Mesenchymal stem cell (in vitro differentiated cells and primary cell): ENCODE data around the gene PRRC2A.

Experiments used
- DNase-seq: peaks from one replicate; pipeline ENCODE4 v3.0.0-alpha.2; 2013
- H2AFZ ChIP-seq: one replicate; pipeline ENCODE4 v1.6.1; 2013; ENCODE audit warnings: low read depth, mild to moderate bottlenecking, control low read depth, inconsistent platforms, low read length, moderate library complexity
- H2AK5ac ChIP-seq: 2 replicates; pipeline ENCODE4 v1.6.1; 2013; ENCODE audit warnings: low read length, moderate library complexity, mild to moderate bottlenecking, inconsistent platforms; ENCODE audit not compliant: severe bottlenecking
- H2BK120ac ChIP-seq: one replicate; pipeline ENCODE4 v1.6.1; 2013; ENCODE audit warnings: low read depth, mild to moderate bottlenecking, inconsistent platforms, low read length, moderate library complexity
- H2BK12ac ChIP-seq, 2 experiments: one replicate each; pipeline ENCODE4 v1.6.1; 2013; ENCODE audit warnings: inconsistent platforms in 2 of 2, low read length in 2 of 2, mild to moderate bottlenecking in 2 of 2, moderate library complexity in 2 of 2, control low read depth in 1 of 2
- H2BK15ac ChIP-seq: one replicate; pipeline ENCODE4 v1.6.1; 2013; ENCODE audit warnings: mild to moderate bottlenecking, low read depth, inconsistent platforms; ENCODE audit not compliant: poor library complexity, severe bottlenecking
- H2BK5ac ChIP-seq: 2 replicates; pipeline ENCODE4 v1.6.1; 2013; ENCODE audit warnings: low read depth, mild to moderate bottlenecking, low read length, control low read depth, inconsistent platforms; ENCODE audit not compliant: poor library complexity, severe bottlenecking
- H3K14ac ChIP-seq, 2 experiments: one replicate each; pipeline ENCODE4 v1.6.1; 2013; ENCODE audit warnings: inconsistent platforms in 2 of 2, low read length in 2 of 2, control low read depth in 1 of 2, mild to moderate bottlenecking in 1 of 2, moderate library complexity in 1 of 2
- H3K18ac ChIP-seq, 2 experiments: one replicate each; pipeline ENCODE4 v1.6.1; 2013; ENCODE audit warnings: inconsistent platforms in 2 of 2, low read length in 2 of 2, control low read depth in 1 of 2, low read depth in 1 of 2, mild to moderate bottlenecking in 1 of 2
- H3K23ac ChIP-seq, 2 experiments: one replicate each; pipeline ENCODE4 v1.6.1; 2013; ENCODE audit warnings: inconsistent platforms in 2 of 2, low read length in 2 of 2, mild to moderate bottlenecking in 2 of 2, moderate library complexity in 2 of 2, control low read depth in 1 of 2
- H3K27ac ChIP-seq: 2 replicates; pipeline ENCODE4 v1.5.1; 2013; ENCODE audit warnings: mild to moderate bottlenecking, moderate library complexity, low read length, control low read depth, inconsistent platforms; ENCODE audit not compliant: poor library complexity, severe bottlenecking
- H3K27me3 ChIP-seq, 2 experiments: 2 replicates each; pipeline versions ENCODE4 v1.6.1 to v1.7.0; 2013; ENCODE audit warnings: low read length in 2 of 2, mild to moderate bottlenecking in 2 of 2, moderate library complexity in 2 of 2, control low read depth in 1 of 2, inconsistent platforms in 1 of 2; ENCODE audit not compliant: control insufficient read depth in 1 of 2, insufficient read depth in 1 of 2
- H3K36me3 ChIP-seq, 2 experiments: 2 replicates each; pipeline versions ENCODE4 v1.6.1 to v1.7.0; 2013; ENCODE audit warnings: low read length in 2 of 2, control low read depth in 1 of 2, inconsistent platforms in 1 of 2, low read depth in 1 of 2, mild to moderate bottlenecking in 1 of 2; ENCODE audit not compliant: insufficient read depth in 2 of 2, control insufficient read depth in 1 of 2
- H3K4ac ChIP-seq, 2 experiments: one replicate each; pipeline ENCODE4 v1.6.1; 2013; ENCODE audit warnings: inconsistent platforms in 2 of 2, low read length in 2 of 2, mild to moderate bottlenecking in 2 of 2, moderate library complexity in 2 of 2, control low read depth in 1 of 2, low read depth in 1 of 2
- H3K4me1 ChIP-seq: 2 replicates; pipeline ENCODE4 v1.6.1; 2013; ENCODE audit warnings: low read depth, low read length, control low read depth; ENCODE audit not compliant: control insufficient read depth, insufficient read depth
- H3K4me2 ChIP-seq: 2 replicates; pipeline ENCODE4 v1.6.1; 2013; ENCODE audit warnings: low read length, mild to moderate bottlenecking, inconsistent platforms; ENCODE audit not compliant: poor library complexity, severe bottlenecking
- H3K4me3 ChIP-seq, 2 experiments: 2 replicates each; pipeline versions ENCODE4 v1.5.1 to v1.7.0; 2013; ENCODE audit warnings: low read length in 2 of 2, mild to moderate bottlenecking in 2 of 2, control low read depth in 1 of 2, low read depth in 1 of 2; ENCODE audit not compliant: insufficient read depth in 1 of 2
- H3K79me1 ChIP-seq: replicated peaks from 2 replicates; pipeline ENCODE4 v1.6.1; 2013; ENCODE audit warnings: mild to moderate bottlenecking, control low read depth, low read length, inconsistent platforms; ENCODE audit not compliant: poor library complexity, severe bottlenecking
- H3K9ac ChIP-seq: 2 replicates; pipeline ENCODE4 v1.7.0; 2013; ENCODE audit warnings: mild to moderate bottlenecking, low read length, moderate library complexity
- H3K9me3 ChIP-seq: 2 replicates; pipeline ENCODE4 v1.7.0; 2013; ENCODE audit warnings: mild to moderate bottlenecking, low read length; ENCODE audit not compliant: control insufficient read depth
- H4K8ac ChIP-seq: one replicate; pipeline ENCODE4 v1.6.1; 2013; ENCODE audit warnings: inconsistent platforms, mild to moderate bottlenecking, low read length, moderate library complexity
- H4K91ac ChIP-seq: one replicate; pipeline ENCODE4 v1.6.1; 2013; ENCODE audit warnings: mild to moderate bottlenecking, low read length, inconsistent platforms
- WGBS: methylation state at CpG from one replicate; pipeline ENCODE4 v1.1.7; 2013; ENCODE audit warnings: mixed read lengths; 5-methylcytosine and 5-hydroxymethylcytosine counted together

PRRC2A gene

DNA sequence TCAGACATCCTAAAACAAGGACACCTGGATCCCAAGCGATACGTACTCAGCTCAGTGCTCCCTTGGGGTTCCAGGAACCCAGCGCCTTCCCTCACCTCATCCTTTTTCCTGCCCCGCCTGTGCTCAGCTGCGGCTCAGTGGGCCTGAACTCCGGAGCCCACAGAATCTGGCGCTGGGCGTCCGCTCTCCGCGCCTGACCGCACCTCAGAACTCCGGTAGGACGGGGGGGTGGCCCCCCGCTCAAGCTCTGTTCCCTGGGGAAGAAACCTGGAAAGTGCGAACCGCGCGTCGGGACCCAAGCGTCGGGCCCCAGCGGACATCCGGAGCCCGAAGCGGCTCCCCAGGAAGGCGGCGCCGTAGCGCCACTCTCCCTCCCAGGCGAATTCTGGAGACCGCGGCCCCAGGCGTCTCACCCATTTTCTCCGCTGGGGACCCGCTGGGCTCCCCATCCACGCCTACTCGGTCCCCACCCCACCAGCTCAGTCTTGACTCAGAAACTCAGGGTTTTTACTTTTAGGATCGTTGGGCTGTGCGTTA, 60.7 kb downstream of the PRRC2A start:
- Histone ChIP-seq H3K4me1 (peaks cover 12% of the 10 kb centered on the region), H2BK12ac (peak overlapping the region in 1 of 2 experiments; percentile 38), H2AFZ (peak overlapping the region; percentile 66), H3K4ac (peak overlapping the region in 1 of 2 experiments; percentile 6), H3K4me3 (peak overlapping the region; percentile 48 to 75), H3K14ac (peak overlapping the region in 1 of 2 experiments; percentile 6), H3K36me3 (peaks cover 15 to 18% of the 10 kb centered on the region in 2 experiments), H3K27me3 (no peaks in the 10 kb centered on the region), H2AK5ac (no peak overlapping the region), H3K9me3 (no peaks in the 10 kb centered on the region), H3K79me1 (no peaks in the 10 kb centered on the region), H3K9ac (peak overlapping the region; percentile 81), H2BK15ac (peak overlapping the region; percentile 55), H2BK5ac (no peak overlapping the region), H4K91ac (no peak overlapping the region), H3K18ac (peak overlapping the region; percentile 50 to 70), H3K4me2 (peak overlapping the region; percentile 71), H4K8ac (peak overlapping the region; percentile 78), H2BK120ac (peak overlapping the region; percentile 12), H3K27ac (peak overlapping the region; percentile 53), H3K23ac (no peak overlapping the region)
- WGBS = 3% methylated on average over 38 of the region's 40 CpGs
- peak; percentile 58 for DNase-seq

DNA sequence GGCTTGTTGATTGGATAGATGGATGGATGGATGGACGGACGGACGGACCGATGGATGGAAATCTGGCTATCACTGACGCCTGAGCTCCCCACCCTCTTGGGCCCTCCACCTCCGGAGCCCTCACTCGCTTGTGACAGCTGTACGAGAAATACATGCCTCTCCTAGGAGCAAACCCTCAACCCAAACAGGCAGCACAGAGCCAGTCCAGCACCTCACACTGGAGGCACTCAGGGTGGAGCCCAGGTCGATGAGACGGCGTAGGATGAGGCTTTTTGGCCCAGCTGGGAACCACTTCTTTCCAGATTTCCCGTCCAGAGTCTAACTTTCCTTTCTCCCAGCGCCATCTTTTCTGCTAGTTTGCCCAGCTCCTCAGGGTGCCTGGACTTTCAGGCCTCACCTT, 63.1 kb downstream of the PRRC2A start:
- H3K27ac ChIP-seq = no peak overlapping the region
- H3K36me3 ChIP-seq = peaks cover 39 to 40% of the 10 kb centered on the region in 2 experiments
- no peaks in the 10 kb centered on the region for H3K79me1 ChIP-seq
- H4K8ac ChIP-seq = no peak overlapping the region
- H3K9ac ChIP-seq = no peak overlapping the region
- no peak overlapping the region for H2BK120ac ChIP-seq
- H3K4ac ChIP-seq = no peak overlapping the region
- no peak overlapping the region for H3K23ac ChIP-seq
- H3K4me3 ChIP-seq = no peak overlapping the region
- no peak overlapping the region for H2AFZ ChIP-seq
- DNase-seq = no peak
- no peaks in the 10 kb centered on the region for H3K27me3 ChIP-seq
- H2AK5ac ChIP-seq = no peak overlapping the region
- H3K18ac ChIP-seq = no peak overlapping the region
- no peak overlapping the region for H2BK12ac ChIP-seq
- H3K14ac ChIP-seq = no peak overlapping the region
- no peaks in the 10 kb centered on the region for H3K9me3 ChIP-seq
- H2BK5ac ChIP-seq = no peak overlapping the region
- H4K91ac ChIP-seq = no peak overlapping the region
- no peak overlapping the region for H3K4me2 ChIP-seq
- peaks cover 12% of the 10 kb centered on the region for H3K4me1 ChIP-seq
- no peak overlapping the region for H2BK15ac ChIP-seq
- 89% methylated on average over 13 of the region's 13 CpGs for WGBS

DNA sequence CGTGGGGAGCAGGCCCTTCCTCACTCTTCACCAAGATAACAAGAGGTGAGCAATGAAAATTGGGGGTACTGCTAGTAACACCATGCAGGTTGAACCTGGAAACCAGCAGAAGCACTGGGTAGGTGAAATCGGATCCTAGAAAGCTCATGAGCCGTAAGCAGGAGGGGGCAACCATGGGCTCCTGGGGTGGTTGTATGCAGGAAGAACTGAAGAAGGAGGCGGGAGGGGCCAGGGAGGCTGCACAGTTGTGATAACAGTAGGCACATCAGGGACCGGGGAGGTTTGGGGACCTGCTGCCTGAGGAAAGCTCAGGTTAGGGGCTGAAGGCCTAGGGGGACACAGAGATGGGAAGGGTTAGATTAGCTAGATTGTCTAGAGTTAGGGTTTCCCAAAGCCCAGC, 66.0 kb downstream of the PRRC2A start:
- Histone ChIP-seq H4K8ac (no peak overlapping the region), H3K27me3 (no peaks in the 10 kb centered on the region)

DNA sequence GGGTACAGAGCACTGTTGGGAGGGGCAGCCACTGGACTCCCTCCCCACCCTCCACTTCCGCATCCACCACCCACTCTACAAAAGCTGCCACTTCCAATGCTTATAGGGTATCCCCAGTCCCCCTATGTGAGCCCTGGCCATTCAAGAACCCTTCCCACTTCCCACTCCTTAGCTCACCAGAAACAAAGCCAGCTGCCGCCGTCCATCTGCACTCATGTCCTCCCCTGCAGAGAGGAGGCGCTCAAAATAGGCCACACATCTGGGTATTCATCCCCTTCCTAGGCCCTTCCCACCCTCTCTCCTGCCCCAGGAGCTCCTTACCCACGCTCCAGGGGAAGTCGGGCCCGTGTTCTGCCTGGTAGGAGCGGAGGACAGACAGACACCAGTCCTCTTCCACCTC, 66.8 kb downstream of the PRRC2A start:
- Histone ChIP-seq H3K4me3 (no peak overlapping the region), H3K23ac (no peak overlapping the region), H3K4me2 (no peak overlapping the region), H3K9me3 (no peaks in the 10 kb centered on the region), H3K27me3 (no peaks in the 10 kb centered on the region), H4K8ac (no peak overlapping the region), H2AK5ac (no peak overlapping the region), H2BK5ac (no peak overlapping the region), H3K4me1 (peaks cover 2% of the 10 kb centered on the region), H3K79me1 (peaks cover 3% of the 10 kb centered on the region), H2BK12ac (no peak overlapping the region), H3K4ac (no peak overlapping the region), H3K36me3 (peaks cover 71 to 75% of the 10 kb centered on the region in 2 experiments), H4K91ac (no peak overlapping the region), H3K9ac (no peak overlapping the region), H2BK120ac (no peak overlapping the region), H2AFZ (no peak overlapping the region), H2BK15ac (no peak overlapping the region), H3K14ac (no peak overlapping the region), H3K27ac (no peak overlapping the region), H3K18ac (no peak overlapping the region)
- WGBS = 96% methylated on average over 8 of the region's 8 CpGs
- DNase-seq = no peak

More for the DNA sequence above, 66.0 kb downstream of the PRRC2A start:
- no peak overlapping the region for H2BK5ac ChIP-seq
- H3K27ac ChIP-seq = no peak overlapping the region
- no peak overlapping the region for H3K9ac ChIP-seq
- peaks cover 3% of the 10 kb centered on the region for H3K79me1 ChIP-seq
- H2BK120ac ChIP-seq = no peak overlapping the region
- H2AK5ac ChIP-seq = no peak overlapping the region
- H3K4me2 ChIP-seq = no peak overlapping the region
- H3K23ac ChIP-seq = no peak overlapping the region
- no peak overlapping the region for H3K14ac ChIP-seq
- H4K91ac ChIP-seq = no peak overlapping the region
- H2BK12ac ChIP-seq = no peak overlapping the region
- DNase-seq = no peak
- WGBS = 90% methylated on average over 5 of the region's 5 CpGs
- no peaks in the 10 kb centered on the region for H3K9me3 ChIP-seq
- no peak overlapping the region for H3K4me3 ChIP-seq
- H2AFZ ChIP-seq = no peak overlapping the region
- no peak overlapping the region for H3K18ac ChIP-seq
- peaks cover 66 to 68% of the 10 kb centered on the region in 2 experiments for H3K36me3 ChIP-seq
- no peak overlapping the region for H2BK15ac ChIP-seq
- H3K4ac ChIP-seq = no peak overlapping the region
- H3K4me1 ChIP-seq = peaks cover 7% of the 10 kb centered on the region
